HG02840 (cell line): ENCODE data around the gene CA4.

Experiments
- ATAC-seq: cut with Tn5 transposase; IDR thresholded peaks from one replicate; pipeline ENCODE4 v1.9.1; 2021; ENCODE audit warnings: mild to moderate bottlenecking, moderate library complexity, moderate number of reproducible peaks; ENCODE audit not compliant: unreplicated experiment, low FRiP score

The CA4 gene

DNA sequence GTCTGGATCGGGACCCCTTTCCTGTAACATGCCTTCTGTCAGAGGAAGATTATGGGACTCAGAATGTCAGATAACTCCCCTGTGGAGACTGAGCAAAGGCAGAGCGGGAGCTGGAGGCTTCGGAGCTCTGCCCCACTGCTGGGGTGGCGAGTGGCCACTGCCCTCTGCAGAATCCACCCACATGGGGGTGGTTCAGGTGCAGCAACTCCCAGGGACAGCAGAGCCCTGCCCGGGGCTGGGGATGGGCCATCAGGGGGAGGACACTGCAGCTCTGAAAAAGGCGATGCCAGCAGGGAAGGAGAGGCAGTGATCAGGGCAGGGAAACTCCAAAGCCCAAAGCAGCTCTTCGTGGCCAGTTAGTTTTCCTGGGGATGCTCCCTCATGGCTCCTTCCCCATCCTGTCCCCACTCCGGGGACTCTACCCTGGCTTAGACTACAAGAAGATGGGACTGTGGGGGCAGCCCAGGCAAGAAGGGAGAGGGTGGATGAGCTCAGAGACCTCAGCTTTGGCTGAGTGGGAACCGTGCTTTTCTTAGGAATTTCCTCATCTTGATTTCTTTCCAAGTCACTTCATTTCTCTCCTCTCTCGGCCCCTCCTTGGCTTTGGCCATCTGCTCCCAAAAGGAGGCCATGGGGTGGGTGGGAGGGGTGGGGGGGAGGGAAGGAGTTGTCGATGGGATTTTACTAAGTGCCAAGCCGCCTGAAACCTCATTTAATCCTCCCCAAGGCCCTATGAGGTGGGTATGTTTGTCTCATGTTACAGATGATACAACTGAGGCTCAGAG lies 4.0 kb downstream of the CA4 start:
- no peak for ATAC-seq

DNA sequence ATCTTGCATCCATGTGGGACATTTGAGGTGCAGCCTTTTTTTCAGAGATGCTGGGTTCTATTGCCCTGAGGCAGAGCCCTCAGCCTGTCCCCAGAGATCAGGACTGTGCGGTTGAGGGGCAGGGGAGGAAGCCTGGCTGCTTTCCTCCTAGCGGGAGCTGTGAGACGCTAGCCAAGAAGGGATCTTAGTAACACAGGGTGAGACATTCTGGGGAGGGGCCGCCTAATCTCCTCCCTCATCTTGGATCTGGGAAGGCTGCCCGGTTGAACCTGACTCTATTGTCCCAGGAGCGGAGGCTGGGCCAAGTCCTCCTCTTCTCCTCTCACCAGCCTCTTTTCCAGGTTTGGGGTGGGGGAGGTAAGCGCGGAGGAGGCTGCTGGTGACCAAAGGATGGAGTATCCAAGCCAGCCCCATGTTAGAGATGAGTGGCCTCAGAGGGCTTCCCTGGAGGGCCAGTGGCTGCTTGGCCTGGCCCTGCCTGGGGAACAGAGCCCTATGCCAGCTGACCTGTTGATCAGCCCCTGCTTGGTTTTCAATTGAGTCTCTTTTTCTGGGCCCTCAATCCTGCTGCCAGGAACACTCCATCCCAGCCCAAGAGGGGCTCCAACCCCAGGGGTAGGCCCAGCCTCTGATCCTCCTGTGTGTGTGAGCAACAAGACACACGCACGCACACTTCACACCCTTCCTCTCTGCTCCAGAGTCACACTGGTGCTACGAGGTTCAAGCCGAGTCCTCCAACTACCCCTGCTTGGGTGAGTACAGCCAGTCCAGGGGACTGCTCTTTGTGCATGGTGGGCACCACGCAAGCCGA lies 5.0 kb downstream of the CA4 start:
- ATAC-seq = no peak

GRCh38 chr17:60155427-60155814 lies 5.6 kb downstream of the CA4 start:
- ATAC-seq = no peak

GRCh38 chr17:60155815-60156214 lies 6.0 kb downstream of the CA4 start:
- ATAC-seq = no peak

DNA sequence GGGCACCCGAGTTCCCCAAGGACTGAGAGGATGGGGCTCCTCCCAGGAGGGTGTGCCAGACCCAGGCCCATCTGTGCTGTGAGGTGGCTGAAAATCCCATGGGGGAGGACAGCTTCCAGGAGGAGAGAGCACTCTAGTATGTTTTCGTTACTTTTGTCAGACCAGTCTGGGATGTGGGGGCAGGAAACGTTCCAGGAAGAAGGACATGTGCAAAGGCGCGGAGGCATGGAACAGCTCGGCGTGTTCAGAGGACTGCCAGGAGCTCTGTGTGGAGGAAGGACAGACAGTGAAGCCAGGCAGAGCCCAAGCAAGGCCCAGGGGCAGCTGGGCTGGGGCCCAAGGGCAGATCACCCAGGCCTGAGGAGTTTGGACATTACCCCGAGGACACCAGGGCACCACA lies 7.0 kb downstream of the CA4 start:
- no peak for ATAC-seq

DNA sequence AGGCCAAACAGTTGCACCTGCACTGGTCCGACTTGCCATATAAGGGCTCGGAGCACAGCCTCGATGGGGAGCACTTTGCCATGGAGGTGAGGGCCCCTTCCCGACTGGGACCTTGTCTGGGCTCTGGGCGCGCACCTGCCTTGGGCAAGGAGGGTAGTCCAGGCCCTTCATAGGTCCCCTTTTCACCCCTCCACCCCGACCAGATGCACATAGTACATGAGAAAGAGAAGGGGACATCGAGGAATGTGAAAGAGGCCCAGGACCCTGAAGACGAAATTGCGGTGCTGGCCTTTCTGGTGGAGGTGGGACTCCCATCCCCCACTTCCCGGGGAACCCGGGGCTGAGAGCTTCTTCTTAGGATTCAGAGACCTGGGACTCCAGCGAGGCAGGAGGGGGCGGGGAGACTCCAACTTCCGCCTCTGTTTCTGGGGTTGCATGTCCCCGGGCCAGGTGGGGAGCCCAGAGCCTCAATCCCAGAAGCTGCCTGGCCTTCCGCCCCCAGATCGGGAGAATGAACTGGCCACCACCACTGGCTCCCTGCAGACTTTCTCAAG lies 7.8 kb downstream of the CA4 start:
- ATAC-seq = no peak

DNA sequence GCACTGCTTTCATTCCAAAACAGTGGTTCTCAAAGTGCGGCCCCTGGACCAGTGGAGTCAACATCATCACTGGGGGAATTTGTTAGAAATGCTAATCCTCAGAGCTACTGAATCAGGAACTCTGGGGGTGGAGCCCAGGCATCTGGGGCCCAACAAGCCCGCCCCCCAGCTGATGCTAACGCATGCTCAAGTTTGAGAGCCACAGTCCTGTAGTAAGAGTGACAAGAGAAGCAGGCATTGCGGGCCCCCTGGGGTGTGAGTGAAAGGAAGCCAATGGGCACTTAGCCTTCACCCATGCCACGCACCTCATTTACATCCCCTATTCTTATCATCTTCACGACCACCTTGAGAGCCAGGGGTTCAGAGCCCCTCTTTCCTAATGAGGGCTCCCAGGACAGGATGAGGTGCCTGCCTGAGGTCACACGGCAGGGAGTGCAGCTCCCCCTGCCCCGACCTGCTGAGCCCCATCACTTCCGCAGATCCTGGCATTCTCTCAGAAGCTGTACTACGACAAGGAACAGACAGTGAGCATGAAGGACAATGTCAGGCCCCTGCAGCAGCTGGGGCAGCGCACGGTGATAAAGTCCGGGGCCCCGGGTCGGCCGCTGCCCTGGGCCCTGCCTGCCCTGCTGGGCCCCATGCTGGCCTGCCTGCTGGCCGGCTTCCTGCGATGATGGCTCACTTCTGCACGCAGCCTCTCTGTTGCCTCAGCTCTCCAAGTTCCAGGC lies 9.1 kb downstream of the CA4 start:
- ATAC-seq = no peak

DNA sequence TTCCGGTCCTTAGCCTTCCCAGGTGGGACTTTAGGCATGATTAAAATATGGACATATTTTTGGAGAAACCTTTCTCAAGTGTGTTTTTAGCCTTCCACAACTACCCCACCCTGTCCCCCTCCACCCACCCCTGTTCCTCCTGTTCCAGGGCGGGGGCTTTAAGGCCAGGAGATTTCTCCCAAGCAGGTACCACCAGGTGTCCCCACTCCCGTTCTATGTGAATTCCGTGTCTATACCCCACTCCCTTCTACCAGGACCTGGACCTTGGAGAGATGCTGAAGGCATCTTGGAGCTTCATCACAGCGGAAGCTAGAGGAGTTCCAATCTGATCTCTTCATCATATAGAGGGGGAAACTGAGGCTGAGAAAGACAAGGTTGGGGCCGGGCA lies 9.7 kb downstream of the CA4 start:
- no peak for ATAC-seq

DNA sequence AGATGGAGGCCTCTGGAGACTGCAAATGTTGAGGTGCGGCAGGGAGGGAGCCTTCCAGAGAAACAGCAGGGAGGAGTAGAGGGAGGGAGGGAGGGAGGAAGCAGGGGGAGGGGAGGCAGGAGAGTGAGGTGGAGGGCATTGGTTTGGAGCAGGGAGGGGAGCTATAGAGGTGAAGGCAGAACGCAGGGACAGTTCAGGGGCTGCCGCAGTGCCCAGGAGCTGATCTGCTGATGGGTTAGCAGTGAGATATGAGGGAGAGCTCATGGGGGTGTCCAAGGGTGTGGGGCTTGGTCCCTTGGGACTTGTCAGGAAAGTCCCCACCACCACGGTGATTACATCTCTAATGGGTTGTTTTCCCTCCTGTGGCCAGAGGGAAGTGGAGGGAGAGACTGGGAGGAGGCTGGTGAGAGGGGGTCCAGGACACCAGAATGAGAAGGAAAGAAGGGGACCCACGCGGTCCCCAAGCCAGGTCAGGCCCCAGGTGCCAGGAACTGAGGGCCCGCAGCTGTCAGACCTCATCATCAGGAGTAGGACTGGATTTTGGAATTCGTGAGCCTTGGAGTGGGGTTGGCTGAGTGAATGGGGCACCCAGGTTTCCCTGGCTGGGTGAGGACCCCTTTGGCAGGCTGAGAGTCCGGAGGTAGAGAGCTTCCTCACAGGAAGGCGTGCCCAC lies 11.2 kb downstream of the CA4 start:
- ATAC-seq = no peak

GRCh38 chr17:60161598-60162330 lies 12.0 kb downstream of the CA4 start:
- no peak for ATAC-seq

GRCh38 chr17:60163108-60163784 lies 13.5 kb downstream of the CA4 start:
- ATAC-seq = no peak

GRCh38 chr17:60164164-60164563 lies 14.4 kb downstream of the CA4 start:
- ATAC-seq = no peak

- no peak for ATAC-seq
Observed at GRCh38 chr17:60164697-60165096, 14.9 kb downstream of the CA4 start.

- ATAC-seq = no peak
Observed at GRCh38 chr17:60165223-60165622, 15.4 kb downstream of the CA4 start.

- ATAC-seq = no peak
Observed at GRCh38 chr17:60165971-60166370, 16.2 kb downstream of the CA4 start.

DNA sequence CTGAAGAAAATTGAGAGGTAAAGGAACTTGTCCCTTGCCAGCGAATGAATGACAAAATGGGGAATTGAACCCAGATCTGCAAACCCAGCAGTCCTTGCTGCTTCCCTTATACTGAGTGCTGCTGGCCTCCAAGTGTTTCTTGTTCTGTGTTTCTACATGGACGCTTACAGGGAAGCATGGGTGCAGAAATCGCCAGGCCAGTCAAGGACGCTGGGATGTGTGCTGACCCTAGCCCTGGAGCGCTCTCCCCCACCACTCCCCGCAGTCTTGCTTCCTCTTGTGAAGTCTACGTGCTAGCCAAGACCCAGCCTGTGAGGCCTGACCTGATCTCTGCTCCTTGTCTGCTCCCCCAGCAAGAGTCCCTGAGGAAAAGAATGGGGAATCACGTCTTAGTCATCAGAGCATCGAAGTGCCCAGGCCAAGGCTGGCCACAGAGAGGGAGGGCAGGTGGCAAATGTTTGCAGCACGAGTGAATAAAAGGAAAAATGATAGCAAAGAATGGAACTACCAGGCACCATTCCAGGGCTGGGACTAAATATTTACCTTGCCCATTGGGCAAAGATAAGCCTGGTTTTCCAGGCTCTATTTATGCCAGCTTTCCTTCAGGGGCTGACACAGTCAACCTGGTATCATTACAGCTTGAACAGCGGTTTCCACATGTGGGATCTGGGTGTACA lies 17.4 kb downstream of the CA4 start:
- no peak for ATAC-seq

DNA sequence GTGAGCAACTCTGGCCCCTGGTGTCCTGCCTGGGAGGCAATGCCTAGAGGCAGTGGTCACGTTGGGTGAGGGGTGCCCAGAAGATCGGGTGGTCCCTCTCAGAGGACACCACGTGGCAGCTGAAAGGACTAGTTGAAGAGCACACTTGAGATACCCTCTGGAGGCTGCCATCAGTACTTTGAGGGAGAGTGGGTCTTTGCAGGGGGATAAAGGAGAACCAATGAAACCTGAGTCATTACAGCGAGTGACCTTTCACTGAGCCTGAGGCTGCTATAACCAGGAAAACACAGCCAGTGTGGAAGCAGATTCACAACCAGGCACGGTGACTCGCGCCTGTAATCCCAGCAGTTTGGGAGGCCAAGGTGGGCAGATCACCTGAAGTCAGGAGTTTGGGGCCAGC lies 18.9 kb downstream of the CA4 start:
- ATAC-seq = no peak

DNA sequence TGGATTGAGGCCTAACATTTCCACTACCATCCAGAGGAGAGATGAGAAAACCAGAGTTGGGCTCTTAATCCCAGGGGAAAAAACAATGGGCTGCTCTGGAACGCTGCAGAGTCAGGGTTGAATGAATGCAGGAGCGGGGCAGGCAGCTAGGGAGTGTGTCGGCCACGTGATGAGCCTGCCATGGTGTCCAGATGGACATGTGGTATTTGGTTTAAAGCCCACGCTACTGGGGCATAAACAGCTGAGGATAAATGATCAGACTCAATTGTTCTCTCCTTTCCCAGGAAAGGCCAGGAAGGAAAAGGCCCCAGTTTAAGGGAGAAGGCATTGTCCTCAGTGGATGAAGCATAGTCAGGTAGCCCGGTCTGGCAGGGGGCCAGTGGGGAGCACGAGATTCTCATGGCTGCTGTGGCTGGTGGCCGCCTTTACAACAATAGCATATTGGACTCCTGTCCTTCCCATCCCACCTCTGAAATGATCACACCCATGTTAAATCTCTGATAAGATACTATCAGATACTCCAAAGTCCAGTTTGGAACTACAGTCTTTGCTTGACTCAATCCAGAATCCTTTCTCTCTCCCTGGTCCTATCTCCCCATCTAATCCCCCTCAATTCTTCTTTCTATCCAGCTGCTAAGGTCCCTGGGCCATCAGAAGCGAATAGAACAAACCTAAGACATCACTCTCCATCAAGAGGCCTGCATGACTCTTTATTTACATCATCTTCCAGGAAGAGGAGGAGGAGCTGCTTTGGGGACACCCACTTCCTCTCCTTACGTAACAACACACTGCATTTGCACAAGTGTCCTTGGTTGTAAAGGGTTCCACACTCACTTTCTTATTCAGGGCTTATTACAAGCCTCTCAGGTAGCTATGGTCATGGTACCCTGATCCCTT lies 20.4 kb downstream of the CA4 start:
- no peak for ATAC-seq
